ENCODE results near the gene SAMD13. TPM values are rescaled to one million over a fixed set of nuclear protein-coding genes. Genes with fewer than 3 reads are reported as not detected.

SAMD13 gene
- 2.8 TPM for polyA plus RNA-seq (2013, experiment 1 of 2)
- polyA plus RNA-seq (2013, experiment 2 of 2): 3.3 TPM

GRCh38 chr1:84301004-84301784 is at the start of gene SAMD13:
SAMD13 (plus strand) TSS chr1:84301708; CDS start chr1:84303235, 1,527 bp downstream.
- peak within 1 kb of the TSS; percentile 68 for H3K27ac ChIP-seq (ENCODE audit: low read depth, low read length, severe bottlenecking)
- peaks cover 2% of the 10 kb centered on the region for H3K9me3 ChIP-seq (ENCODE audit: control insufficient read depth, low read length)
- no peaks in the 10 kb centered on the region for H3K36me3 ChIP-seq (ENCODE audit: control insufficient read depth, insufficient read depth, low read length)
- no peak within 1 kb of the TSS for H3K4me3 ChIP-seq (ENCODE audit: extremely low read depth, insufficient read depth, low read length, poor library complexity, severe bottlenecking)
- no peaks in the 10 kb centered on the region for H3K4me1 ChIP-seq (ENCODE audit: control insufficient read depth, insufficient read depth, low read length, poor library complexity, severe bottlenecking)
- 20 to 78% methylated on average over 1 to 4 of the region's 5 CpGs for WGBS, 2 experiments (ENCODE audit: insufficient coverage in 2 of 2)

GRCh38 chr1:84253036-84253435 is 48.5 kb upstream of the SAMD13 start:
- Histone ChIP-seq H3K9me3 (ENCODE audit: control insufficient read depth, low read length) (peaks cover 9% of the 10 kb centered on the region), H3K27ac (ENCODE audit: low read depth, low read length, severe bottlenecking) (no peak overlapping the region), H3K4me1 (ENCODE audit: control insufficient read depth, insufficient read depth, low read length, poor library complexity, severe bottlenecking) (peaks cover 7% of the 10 kb centered on the region), H3K4me3 (ENCODE audit: extremely low read depth, insufficient read depth, low read length, poor library complexity, severe bottlenecking) (no peak overlapping the region), H3K36me3 (ENCODE audit: control insufficient read depth, insufficient read depth, low read length) (no peaks in the 10 kb centered on the region)
- WGBS, 2 experiments (ENCODE audit: insufficient coverage in 2 of 2): 92 to 100% methylated on average over 1 to 2 of the region's 2 CpGs

GRCh38 chr1:84253891-84254290 is 47.6 kb upstream of the SAMD13 start:
- H3K4me3 ChIP-seq (ENCODE audit: extremely low read depth, insufficient read depth, low read length, poor library complexity, severe bottlenecking): no peak overlapping the region
- peaks cover 9% of the 10 kb centered on the region for H3K9me3 ChIP-seq (ENCODE audit: control insufficient read depth, low read length)
- H3K36me3 ChIP-seq (ENCODE audit: control insufficient read depth, insufficient read depth, low read length): no peaks in the 10 kb centered on the region
- peaks cover 7% of the 10 kb centered on the region for H3K4me1 ChIP-seq (ENCODE audit: control insufficient read depth, insufficient read depth, low read length, poor library complexity, severe bottlenecking)
- 73 to 77% methylated on average over 4 of the region's 4 CpGs for WGBS, 2 experiments (ENCODE audit: insufficient coverage in 2 of 2)
- no peak overlapping the region for H3K27ac ChIP-seq (ENCODE audit: low read depth, low read length, severe bottlenecking)

GRCh38 chr1:84254703-84255238 is 46.7 kb upstream of the SAMD13 start:
- no peak overlapping the region for H3K4me3 ChIP-seq (ENCODE audit: extremely low read depth, insufficient read depth, low read length, poor library complexity, severe bottlenecking)
- 91 to 100% methylated on average over 1 of the region's 2 CpGs for WGBS, 2 experiments (ENCODE audit: insufficient coverage in 2 of 2)
- no peak overlapping the region for H3K27ac ChIP-seq (ENCODE audit: low read depth, low read length, severe bottlenecking)
- peaks cover 7% of the 10 kb centered on the region for H3K4me1 ChIP-seq (ENCODE audit: control insufficient read depth, insufficient read depth, low read length, poor library complexity, severe bottlenecking)
- no peaks in the 10 kb centered on the region for H3K36me3 ChIP-seq (ENCODE audit: control insufficient read depth, insufficient read depth, low read length)
- H3K9me3 ChIP-seq (ENCODE audit: control insufficient read depth, low read length): peaks cover 9% of the 10 kb centered on the region

- no peak overlapping the region for H3K4me3 ChIP-seq (ENCODE audit: extremely low read depth, insufficient read depth, low read length, poor library complexity, severe bottlenecking)
- H3K36me3 ChIP-seq (ENCODE audit: control insufficient read depth, insufficient read depth, low read length): no peaks in the 10 kb centered on the region
- H3K9me3 ChIP-seq (ENCODE audit: control insufficient read depth, low read length): peaks cover 8% of the 10 kb centered on the region
- H3K27ac ChIP-seq (ENCODE audit: low read depth, low read length, severe bottlenecking): no peak overlapping the region
- peaks cover 7% of the 10 kb centered on the region for H3K4me1 ChIP-seq (ENCODE audit: control insufficient read depth, insufficient read depth, low read length, poor library complexity, severe bottlenecking)
Observed at GRCh38 chr1:84255582-84255981, 45.9 kb upstream of the SAMD13 start.

- Histone ChIP-seq H3K27ac (ENCODE audit: low read depth, low read length, severe bottlenecking) (no peak overlapping the region), H3K36me3 (ENCODE audit: control insufficient read depth, insufficient read depth, low read length) (no peaks in the 10 kb centered on the region), H3K4me3 (ENCODE audit: extremely low read depth, insufficient read depth, low read length, poor library complexity, severe bottlenecking) (no peak overlapping the region), H3K4me1 (ENCODE audit: control insufficient read depth, insufficient read depth, low read length, poor library complexity, severe bottlenecking) (peaks cover 7% of the 10 kb centered on the region), H3K9me3 (ENCODE audit: control insufficient read depth, low read length) (no peaks in the 10 kb centered on the region)
- 88 to 92% methylated on average over 2 of the region's 2 CpGs for WGBS, 2 experiments (ENCODE audit: insufficient coverage in 2 of 2)
Observed at GRCh38 chr1:84257617-84258016, 43.9 kb upstream of the SAMD13 start.

GRCh38 chr1:84259376-84259775 is 42.1 kb upstream of the SAMD13 start:
- H3K4me1 ChIP-seq (ENCODE audit: control insufficient read depth, insufficient read depth, low read length, poor library complexity, severe bottlenecking): no peaks in the 10 kb centered on the region
- no peak overlapping the region for H3K27ac ChIP-seq (ENCODE audit: low read depth, low read length, severe bottlenecking)
- H3K9me3 ChIP-seq (ENCODE audit: control insufficient read depth, low read length): no peaks in the 10 kb centered on the region
- no peaks in the 10 kb centered on the region for H3K36me3 ChIP-seq (ENCODE audit: control insufficient read depth, insufficient read depth, low read length)
- no peak overlapping the region for H3K4me3 ChIP-seq (ENCODE audit: extremely low read depth, insufficient read depth, low read length, poor library complexity, severe bottlenecking)
- WGBS, 2 experiments (ENCODE audit: insufficient coverage in 2 of 2): 80% methylated on average over 2 of the region's 2 CpGs; no CpG with 5 or more reads in 1 of the 2 experiments

GRCh38 chr1:84259989-84260388 is 41.5 kb upstream of the SAMD13 start:
- H3K4me3 ChIP-seq (ENCODE audit: extremely low read depth, insufficient read depth, low read length, poor library complexity, severe bottlenecking): no peak overlapping the region
- 80 to 100% methylated on average over 1 of the region's 2 CpGs for WGBS, 2 experiments (ENCODE audit: insufficient coverage in 2 of 2)
- no peak overlapping the region for H3K27ac ChIP-seq (ENCODE audit: low read depth, low read length, severe bottlenecking)

GRCh38 chr1:84260852-84261518 is 40.5 kb upstream of the SAMD13 start:
- 100% methylated on average over 1 of the region's 3 CpGs; no CpG with 5 or more reads in 1 of the 2 experiments for WGBS, 2 experiments (ENCODE audit: insufficient coverage in 2 of 2)
- H3K36me3 ChIP-seq (ENCODE audit: control insufficient read depth, insufficient read depth, low read length): no peaks in the 10 kb centered on the region
- no peaks in the 10 kb centered on the region for H3K4me1 ChIP-seq (ENCODE audit: control insufficient read depth, insufficient read depth, low read length, poor library complexity, severe bottlenecking)
- H3K27ac ChIP-seq (ENCODE audit: low read depth, low read length, severe bottlenecking): no peak overlapping the region
- no peak overlapping the region for H3K4me3 ChIP-seq (ENCODE audit: extremely low read depth, insufficient read depth, low read length, poor library complexity, severe bottlenecking)
- no peaks in the 10 kb centered on the region for H3K9me3 ChIP-seq (ENCODE audit: control insufficient read depth, low read length)

More at GRCh38 chr1:84259989-84260388, 41.5 kb upstream of the SAMD13 start:
- no peaks in the 10 kb centered on the region for H3K4me1 ChIP-seq (ENCODE audit: control insufficient read depth, insufficient read depth, low read length, poor library complexity, severe bottlenecking)
- H3K9me3 ChIP-seq (ENCODE audit: control insufficient read depth, low read length): no peaks in the 10 kb centered on the region
- H3K36me3 ChIP-seq (ENCODE audit: control insufficient read depth, insufficient read depth, low read length): no peaks in the 10 kb centered on the region

- Histone ChIP-seq H3K36me3 (ENCODE audit: control insufficient read depth, insufficient read depth, low read length) (no peaks in the 10 kb centered on the region), H3K4me1 (ENCODE audit: control insufficient read depth, insufficient read depth, low read length, poor library complexity, severe bottlenecking) (no peaks in the 10 kb centered on the region), H3K27ac (ENCODE audit: low read depth, low read length, severe bottlenecking) (no peak overlapping the region), H3K4me3 (ENCODE audit: extremely low read depth, insufficient read depth, low read length, poor library complexity, severe bottlenecking) (no peak overlapping the region), H3K9me3 (ENCODE audit: control insufficient read depth, low read length) (no peaks in the 10 kb centered on the region)
- 94% methylated on average over 2 of the region's 2 CpGs for WGBS, 2 experiments (ENCODE audit: insufficient coverage in 2 of 2)
Observed at GRCh38 chr1:84264961-84265360, 36.5 kb upstream of the SAMD13 start.

All from mesodermal cell (in vitro differentiated cells).